K562 (cell line): ENCODE measurements around the gene CDYL2. TPM values are rescaled to one million over a fixed set of nuclear protein-coding genes. Genes with fewer than 3 reads are reported as not detected.

Experiments
- ATAC-seq: fragments of 200-7000 bp; cut with Tn5 transposase; 3 replicates; pipeline ENCODE4 v1.9.1; 2020; ENCODE audit warnings: moderate library complexity
- BruUV-seq: library from RNA; stranded (reverse); fragments of 400-500 nt; replicated peaks from 2 replicates; lab custom pipeline; 2021; lab: Mats Ljungman, UMichigan
- CTCF ChIA-PET: fragments of 300-600 bp; formaldehyde crosslinking; extraction: SDS; loops from one replicate; lab custom pipeline; 2021; ENCODE audit warnings: low intra/inter-chr PET ratio; lab: Yijun Ruan, JAX
- POLR2A ChIA-PET: fragments of 300-600, 350-650 bp; sonication (Branson Sonifier 250); formaldehyde crosslinking; extraction: SDS; loops from one replicate; lab custom pipeline; 2021; ENCODE audit warnings: antibody characterized with exemption, inconsistent platforms; lab: Yijun Ruan, JAX
- DNase-seq, 4 experiments: peaks; one replicate each; pipeline versions ENCODE4 v3.0.0 to v3.0.0-alpha.2; 2011 to 2018; ENCODE audit warnings: low spot score in 3 of 4, mixed read lengths in 3 of 4; ENCODE audit errors: extremely low read depth in 1 of 4
- FAIRE-seq: peaks from 2 replicates; lab custom pipeline; 2011; peaks lifted over from hg19 to GRCh38; lab: Jason Lieb, UNC
- H2AFZ ChIP-seq: 2 replicates; pipeline ENCODE4 v1.6.0; 2011; ENCODE audit warnings: low read depth, low read length, control low read depth, inconsistent platforms
- H3K27ac ChIP-seq: fragments of 200-600 bp; 3 replicates; pipeline ENCODE4 v1.8.0; 2011; ENCODE audit warnings: low read depth, mild to moderate bottlenecking, control low read depth, inconsistent platforms, low read length, moderate library complexity, mixed read lengths; ENCODE audit errors: extremely low read depth
- H3K27me3 ChIP-seq, 2 experiments: fragments of 300-600 bp in 1 of 2; 2 replicates in 1 of 2; 3 replicates in 1 of 2; pipeline versions ENCODE4 v1.6.0 to v1.8.0; 2011; ENCODE audit warnings: inconsistent platforms in 2 of 2, low read length in 2 of 2, mild to moderate bottlenecking in 1 of 2, mixed read lengths in 1 of 2, moderate library complexity in 1 of 2; ENCODE audit not compliant: control insufficient read depth in 2 of 2, insufficient read depth in 2 of 2
- H3K36me3 ChIP-seq: fragments of 300-600 bp; 3 replicates; pipeline ENCODE4 v1.8.0; 2011; ENCODE audit warnings: mild to moderate bottlenecking, low read length, inconsistent platforms; ENCODE audit not compliant: control insufficient read depth, insufficient read depth
- H3K4me1 ChIP-seq, 2 experiments: fragments of 200-600 bp in 1 of 2; replicated peaks in 1 of 2; 2 replicates in 1 of 2; 3 replicates in 1 of 2; pipeline versions ENCODE4 v1.5.1 to v1.8.0; 2011; ENCODE audit warnings: inconsistent platforms in 2 of 2, low read length in 2 of 2, mild to moderate bottlenecking in 1 of 2, mixed read lengths in 1 of 2, moderate library complexity in 1 of 2; ENCODE audit not compliant: control insufficient read depth in 2 of 2, insufficient read depth in 2 of 2
- H3K4me2 ChIP-seq: 2 replicates; pipeline ENCODE4 v1.6.1; 2011; ENCODE audit warnings: low read length, control low read depth, inconsistent platforms, mixed read lengths; ENCODE audit not compliant: insufficient read depth
- H3K4me3 ChIP-seq: fragments of 200-600 bp; sonication (generic), shearing (Covaris generic); 2 replicates; pipeline ENCODE4 v1.5.1; 2016; ENCODE audit warnings: control low read depth, inconsistent platforms
- H3K79me2 ChIP-seq: fragments of 200-600 bp; 3 replicates; pipeline ENCODE4 v1.8.0; 2011; ENCODE audit warnings: low read length, inconsistent platforms; ENCODE audit not compliant: control insufficient read depth, insufficient read depth
- H3K9ac ChIP-seq, 2 experiments: 2 replicates each; pipeline versions ENCODE4 v1.6.0 to v1.6.1; 2011; ENCODE audit warnings: low read depth in 2 of 2, low read length in 2 of 2, control low read depth in 1 of 2, inconsistent platforms in 1 of 2, mild to moderate bottlenecking in 1 of 2, mixed read lengths in 1 of 2; ENCODE audit not compliant: insufficient read depth in 1 of 2
- H3K9me1 ChIP-seq: one replicate; pipeline ENCODE4 v1.6.0; 2011; ENCODE audit warnings: inconsistent platforms, mild to moderate bottlenecking, low read length, moderate library complexity; ENCODE audit not compliant: control insufficient read depth, insufficient read depth
- H3K9me3 ChIP-seq: replicated peaks from 2 replicates; pipeline ENCODE4 v1.5.1; 2011; ENCODE audit warnings: low read depth, low read length, inconsistent platforms; ENCODE audit not compliant: control insufficient read depth, insufficient read depth
- H4K20me1 ChIP-seq: replicated peaks from 2 replicates; pipeline ENCODE4 v1.6.1; 2011; ENCODE audit warnings: low read length, inconsistent platforms, mixed read lengths; ENCODE audit not compliant: control insufficient read depth, insufficient read depth
- CBX5 ChIP-seq: IDR thresholded peaks from 2 replicates; pipeline ENCODE4 v1.6.1; 2014; ENCODE audit warnings: low read depth, borderline replicate concordance
- HNRNPL ChIP-seq: fragments of 200-400 bp; formaldehyde crosslinking; IDR thresholded peaks from 2 replicates; pipeline ENCODE4 v1.6.1; 2017; ENCODE audit warnings: low read depth, mild to moderate bottlenecking, low read length
- MCM3 ChIP-seq: fragments of 450-650 bp; IDR thresholded peaks from 2 replicates; pipeline ENCODE4 v1.6.1; 2016
- SMAD4 ChIP-seq: fragments of 250-450 bp; sonication (Bioruptor Pico); conservative IDR thresholded peaks from 2 replicates; pipeline ENCODE4 v1.8.0; 2021; ENCODE audit warnings: inconsistent platforms, mild to moderate bottlenecking, moderate library complexity
- TEAD2 ChIP-seq: fragments of 450-650 bp; IDR thresholded peaks from 2 replicates; pipeline ENCODE4 v1.6.1; 2016; ENCODE audit warnings: missing genetic modification characterization, control low read depth, missing compliant biosample characterization
- ZNF133 ChIP-seq: fragments of 250-450 bp; sonication (Bioruptor Pico); IDR thresholded peaks from 2 replicates; pipeline ENCODE4 v1.4.0; 2020; ENCODE audit warnings: mild to moderate bottlenecking
- ZNF431 ChIP-seq: sonication (generic); formaldehyde crosslinking; IDR thresholded peaks from 2 replicates; pipeline ENCODE4 v1.8.0; 2022; ENCODE audit warnings: mild to moderate bottlenecking, missing genetic modification reagents
- ZNF830 ChIP-seq: fragments of 250-450 bp; sonication (Bioruptor Pico); IDR thresholded peaks from 2 replicates; pipeline ENCODE4 v1.5.0; 2021; ENCODE audit warnings: mild to moderate bottlenecking
- WGBS: fragments of 100-300 bp; shearing (Covaris generic); methylation state at CpG from one replicate; pipeline ENCODE4 v1.1.6; 2016; ENCODE audit warnings: low coverage, mixed read lengths; ENCODE audit not compliant: insufficient coverage; ENCODE audit errors: missing lambda C conversion rate; 5-methylcytosine and 5-hydroxymethylcytosine counted together
- in situ Hi-C: fragments of 300-500 bp; cut with MboI; formaldehyde crosslinking; loops from 4 replicates; pipeline ENCODE4 v1.15.0; 2018; ENCODE audit warnings: inconsistent platforms, mixed read lengths
- intact Hi-C: fragments of 100-400 bp; cut with micrococcal nuclease; formaldehyde crosslinking; loops from 2 replicates; pipeline ENCODE4 v1.14.2; 2022
- polyA plus RNA-seq, 8 experiments: library from polyadenylated mRNA; depleted of rRNA in 4 of 8; stranded (reverse) in 5 of 8; unstranded in 3 of 8; fragments of >200 nt; fragmentation: Nextera tagmentation in 2 of 8; fragmentation: Illumina TruSeq in 1 of 8; extraction: Ambion mirVana in 2 of 8; extraction: Trizol in 1 of 8; gene quantifications; 2 replicates each; pipeline versions ENCODE4 v1.2.1 to v1.2.3, GENCODE V29; 2011 to 2014; ENCODE audit warnings: inconsistent platforms in 1 of 8, missing spikeins in 1 of 8
- total RNA-seq, 7 experiments: library from RNA; depleted of rRNA in 6 of 7; stranded (reverse); fragments of >200 nt in 6 of 7; fragmentation: Illumina TruSeq in 2 of 7; extraction: Trizol in 2 of 7; gene quantifications; 2 replicates each; pipeline versions ENCODE4 v1.2.1 to v1.2.3, GENCODE V29; 2011 to 2021; ENCODE audit warnings: low replicate concordance in 1 of 7
- TF ChIP-seq, protein P1 (sequence below): fragments of 200-400 bp; formaldehyde crosslinking; IDR thresholded peaks from 2 replicates; pipeline ENCODE4 v1.6.1; 2017; ENCODE audit warnings: mild to moderate bottlenecking, low read depth, low read length, moderate library complexity
- TF ChIP-seq, protein P2 (sequence below): sonication (generic); IDR thresholded peaks from 2 replicates; pipeline ENCODE4 v1.6.1; 2016
- TF ChIP-seq, protein P3 (sequence below): fragments of 450-650 bp; conservative IDR thresholded peaks from 2 replicates; pipeline ENCODE4 v1.6.1; 2016; ENCODE audit warnings: missing genetic modification characterization, low read depth, mild to moderate bottlenecking, control low read depth, missing compliant biosample characterization

CDYL2 gene
- total and polyA plus RNA-seq, 9 of the 15 experiments (the other 6 are each of a cell fraction or from before 2014, with no cell fraction given): under 0.01 to 0.04 (median 0.01) TPM; not detected in 6

DNA sequence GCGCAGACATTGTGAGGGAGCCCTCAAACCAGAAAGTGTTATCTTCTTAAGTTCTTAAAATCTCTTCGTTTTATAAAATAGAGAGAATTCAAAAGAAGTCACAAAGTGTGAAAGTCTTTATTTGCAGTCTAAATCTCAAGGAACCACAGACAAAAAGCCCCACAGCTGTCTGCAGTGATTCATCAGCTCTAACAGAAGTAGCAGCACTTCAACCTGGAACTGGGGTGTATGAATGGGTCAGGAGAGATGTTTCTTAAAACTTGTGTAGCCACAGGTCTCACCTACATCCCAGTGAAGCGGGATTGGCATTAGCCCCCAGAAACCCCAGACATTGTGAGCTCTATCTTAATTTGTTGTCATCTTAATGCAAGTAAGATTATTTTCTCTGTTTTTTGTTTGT, 61.1 kb downstream of the CDYL2 start:
- CTCF ChIA-PET: no interaction called here
- WGBS: 0% methylated on average over 3 of the region's 3 CpGs
- in situ Hi-C loops (no loop called here), intact Hi-C loops (no loop called here)
- BruUV-seq: no TSS peak
- DNase-seq (no peak), ATAC-seq (no peak), FAIRE-seq (no peak)
- no peak overlapping the region for H3K27ac ChIP-seq
- no peak overlapping the region for H3K9ac ChIP-seq
- H2AFZ ChIP-seq: no peak overlapping the region
- TF ChIP-seq MCM3 (no peak), HNRNPL (no peak), TEAD2 (tag) (no peak), ZNF830 (CRISPR knock-in tag) (no peak), ZNF431 (CRISPR knock-in tag) (no peak), CBX5 (no peak), ZNF133 (CRISPR knock-in tag) (no peak), SMAD4 (CRISPR knock-in tag) (no peak)
- TF ChIP-seq, protein P1, sequence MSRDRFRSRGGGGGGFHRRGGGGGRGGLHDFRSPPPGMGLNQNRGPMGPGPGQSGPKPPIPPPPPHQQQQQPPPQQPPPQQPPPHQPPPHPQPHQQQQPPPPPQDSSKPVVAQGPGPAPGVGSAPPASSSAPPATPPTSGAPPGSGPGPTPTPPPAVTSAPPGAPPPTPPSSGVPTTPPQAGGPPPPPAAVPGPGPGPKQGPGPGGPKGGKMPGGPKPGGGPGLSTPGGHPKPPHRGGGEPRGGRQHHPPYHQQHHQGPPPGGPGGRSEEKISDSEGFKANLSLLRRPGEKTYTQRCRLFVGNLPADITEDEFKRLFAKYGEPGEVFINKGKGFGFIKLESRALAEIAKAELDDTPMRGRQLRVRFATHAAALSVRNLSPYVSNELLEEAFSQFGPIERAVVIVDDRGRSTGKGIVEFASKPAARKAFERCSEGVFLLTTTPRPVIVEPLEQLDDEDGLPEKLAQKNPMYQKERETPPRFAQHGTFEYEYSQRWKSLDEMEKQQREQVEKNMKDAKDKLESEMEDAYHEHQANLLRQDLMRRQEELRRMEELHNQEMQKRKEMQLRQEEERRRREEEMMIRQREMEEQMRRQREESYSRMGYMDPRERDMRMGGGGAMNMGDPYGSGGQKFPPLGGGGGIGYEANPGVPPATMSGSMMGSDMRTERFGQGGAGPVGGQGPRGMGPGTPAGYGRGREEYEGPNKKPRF: no peak
- TF ChIP-seq, protein P2, sequence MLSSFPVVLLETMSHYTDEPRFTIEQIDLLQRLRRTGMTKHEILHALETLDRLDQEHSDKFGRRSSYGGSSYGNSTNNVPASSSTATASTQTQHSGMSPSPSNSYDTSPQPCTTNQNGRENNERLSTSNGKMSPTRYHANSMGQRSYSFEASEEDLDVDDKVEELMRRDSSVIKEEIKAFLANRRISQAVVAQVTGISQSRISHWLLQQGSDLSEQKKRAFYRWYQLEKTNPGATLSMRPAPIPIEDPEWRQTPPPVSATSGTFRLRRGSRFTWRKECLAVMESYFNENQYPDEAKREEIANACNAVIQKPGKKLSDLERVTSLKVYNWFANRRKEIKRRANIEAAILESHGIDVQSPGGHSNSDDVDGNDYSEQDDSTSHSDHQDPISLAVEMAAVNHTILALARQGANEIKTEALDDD: no peak
- TF ChIP-seq, protein P3, sequence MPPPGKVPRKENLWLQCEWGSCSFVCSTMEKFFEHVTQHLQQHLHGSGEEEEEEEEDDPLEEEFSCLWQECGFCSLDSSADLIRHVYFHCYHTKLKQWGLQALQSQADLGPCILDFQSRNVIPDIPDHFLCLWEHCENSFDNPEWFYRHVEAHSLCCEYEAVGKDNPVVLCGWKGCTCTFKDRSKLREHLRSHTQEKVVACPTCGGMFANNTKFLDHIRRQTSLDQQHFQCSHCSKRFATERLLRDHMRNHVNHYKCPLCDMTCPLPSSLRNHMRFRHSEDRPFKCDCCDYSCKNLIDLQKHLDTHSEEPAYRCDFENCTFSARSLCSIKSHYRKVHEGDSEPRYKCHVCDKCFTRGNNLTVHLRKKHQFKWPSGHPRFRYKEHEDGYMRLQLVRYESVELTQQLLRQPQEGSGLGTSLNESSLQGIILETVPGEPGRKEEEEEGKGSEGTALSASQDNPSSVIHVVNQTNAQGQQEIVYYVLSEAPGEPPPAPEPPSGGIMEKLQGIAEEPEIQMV (tag): no peak
- no peaks in the 10 kb centered on the region for H3K27me3 ChIP-seq
- H4K20me1 ChIP-seq: no peaks in the 10 kb centered on the region
- H3K36me3 ChIP-seq: no peaks in the 10 kb centered on the region
- no peak overlapping the region for H3K4me2 ChIP-seq
- no peaks in the 10 kb centered on the region for H3K9me1 ChIP-seq
- no peaks in the 10 kb centered on the region for H3K9me3 ChIP-seq
- POLR2A ChIA-PET: no interaction called here
- no peaks in the 10 kb centered on the region for H3K4me1 ChIP-seq
- no peaks in the 10 kb centered on the region for H3K79me2 ChIP-seq
- H3K4me3 ChIP-seq: no peak overlapping the region
